B cell (primary cell): Measurements from ENCODE around the gene HIF3A. TPM values are rescaled to one million over a fixed set of nuclear protein-coding genes. Genes with fewer than 3 reads are reported as not detected.

Experiments
- ATAC-seq: fragments of 200-7000 bp; cut with Tn5 transposase; one replicate; pipeline ENCODE4 v1.10.0; 2021; ENCODE audit warnings: low read depth, mild to moderate bottlenecking, moderate number of reproducible peaks, moderate library complexity
- CTCF ChIA-PET: fragments of 350-600 bp; sonication (Branson Sonifier 250); formaldehyde crosslinking; loops from one replicate; lab custom pipeline; 2021; ENCODE audit warnings: antibody characterized with exemption, inconsistent platforms; lab: Charles Lee
- POLR2A ChIA-PET: fragments of 350-600 bp; sonication (Branson Sonifier 250); formaldehyde crosslinking; loops from one replicate; lab custom pipeline; 2021; ENCODE audit warnings: antibody characterized with exemption; lab: Charles Lee
- DNase-seq: peaks from one replicate; pipeline ENCODE4 v3.0.0; 2013
- H2AFZ ChIP-seq: 2 replicates; pipeline ENCODE4 v1.6.1; 2012; ENCODE audit warnings: mild to moderate bottlenecking, low read depth, low read length; ENCODE audit not compliant: insufficient read depth, poor library complexity, severe bottlenecking
- H3K27ac ChIP-seq, 2 donors: 1 replicate in 1 of 2; 2 replicates in 1 of 2; pipeline ENCODE4 v1.5.1; 2012 to 2013; ENCODE audit warnings: low read length in 2 of 2, mild to moderate bottlenecking in 2 of 2, moderate library complexity in 1 of 2
- H3K27me3 ChIP-seq, 4 experiments: fragments of 200-600 bp in 1 of 4; sonication (generic) in 1 of 4; replicated peaks in 1 of 4; 1 replicate in 2 of 4; 2 replicates in 2 of 4; pipeline versions ENCODE4 v1.6.1 to v1.7.0; 2013 to 2016; ENCODE audit warnings: low read length in 3 of 4, mild to moderate bottlenecking in 2 of 4, mixed read lengths in 1 of 4, moderate library complexity in 1 of 4; ENCODE audit not compliant: insufficient read depth in 4 of 4, control insufficient read depth in 3 of 4; ENCODE audit errors: control extremely low read depth in 1 of 4
- H3K36me3 ChIP-seq, 2 experiments: replicated peaks in 1 of 2; 1 replicate in 1 of 2; 2 replicates in 1 of 2; pipeline versions ENCODE4 v1.6.1 to v1.7.1; 2013; ENCODE audit warnings: low read length in 1 of 2; ENCODE audit not compliant: insufficient read depth in 2 of 2, control insufficient read depth in 1 of 2; ENCODE audit errors: control extremely low read depth in 1 of 2, extremely low read depth in 1 of 2
- H3K4me1 ChIP-seq, 2 donors: fragments of 200-600 bp in 1 of 2; sonication (generic) in 1 of 2; 1 replicate in 1 of 2; 2 replicates in 1 of 2; pipeline versions ENCODE4 v1.5.1 to v1.6.1; 2013 to 2017; ENCODE audit warnings: low read length in 2 of 2; ENCODE audit not compliant: control insufficient read depth in 2 of 2, insufficient read depth in 2 of 2
- H3K4me2 ChIP-seq: replicated peaks from 2 replicates; pipeline ENCODE3; 2012; ENCODE audit warnings: mild to moderate bottlenecking, low read depth, low read length; ENCODE audit not compliant: poor library complexity, severe bottlenecking
- H3K4me3 ChIP-seq, 5 experiments: fragments of 200-600 bp in 1 of 5; sonication (generic) in 1 of 5; 1 replicate in 3 of 5; 2 replicates in 2 of 5; pipeline versions ENCODE4 v1.5.1 to v1.7.0; 2011 to 2016; ENCODE audit warnings: low read length in 4 of 5, mild to moderate bottlenecking in 4 of 5, low read depth in 2 of 5, control low read depth in 1 of 5, moderate library complexity in 1 of 5; ENCODE audit not compliant: insufficient read depth in 1 of 5; ENCODE audit errors: control extremely low read depth in 1 of 5, extremely low read depth in 1 of 5
- H3K79me2 ChIP-seq: fragments of 200-600 bp; sonication (generic); one replicate; pipeline ENCODE4 v1.6.0; 2016; ENCODE audit warnings: low read length; ENCODE audit not compliant: control insufficient read depth, insufficient read depth
- H3K9ac ChIP-seq: fragments of 200-600 bp; sonication (generic); 2 replicates; pipeline ENCODE4 v1.6.1; 2017; ENCODE audit warnings: mild to moderate bottlenecking, low read length, moderate library complexity
- H3K9me3 ChIP-seq, 3 donors: one replicate each; pipeline versions ENCODE4 v1.6.1 to v1.7.1; 2013; ENCODE audit warnings: low read length in 2 of 3; ENCODE audit not compliant: control insufficient read depth in 2 of 3, insufficient read depth in 1 of 3; ENCODE audit errors: control extremely low read depth in 1 of 3
- H4K20me1 ChIP-seq: 2 replicates; pipeline ENCODE4 v1.6.0; 2012; ENCODE audit warnings: mild to moderate bottlenecking, low read length; ENCODE audit not compliant: insufficient read depth, control insufficient read depth, poor library complexity, severe bottlenecking
- H3K27ac Mint-ChIP-seq: one replicate; pipeline ENCODE4 v1.8.0; 2021; ENCODE audit warnings: mixed read lengths
- H3K27me3 Mint-ChIP-seq: one replicate; pipeline ENCODE4 v1.8.0; 2021; ENCODE audit warnings: mixed read lengths
- H3K4me1 Mint-ChIP-seq: one replicate; pipeline ENCODE4 v1.8.0; 2021; ENCODE audit warnings: mixed read lengths
- H3K4me3 Mint-ChIP-seq: one replicate; pipeline ENCODE4 v1.8.0; 2021; ENCODE audit warnings: mixed read lengths
- H3K9me3 Mint-ChIP-seq: one replicate; pipeline ENCODE4 v1.8.0; 2022; ENCODE audit warnings: mixed read lengths; ENCODE audit not compliant: insufficient read depth
- EZH2 ChIP-seq: IDR thresholded peaks from 2 replicates; pipeline ENCODE4 v1.6.1; 2012; ENCODE audit warnings: borderline replicate concordance, low read depth, mild to moderate bottlenecking, moderate library complexity, low read length; ENCODE audit not compliant: insufficient read depth, poor library complexity, severe bottlenecking
- WGBS: methylation state at CpG from one replicate; pipeline ENCODE4 v1.1.5; 2013; ENCODE audit warnings: missing lambda C conversion rate; ENCODE audit not compliant: insufficient coverage; 5-methylcytosine and 5-hydroxymethylcytosine counted together
- intact Hi-C: fragments of 100-400 bp; cut with micrococcal nuclease; formaldehyde crosslinking; loops from one replicate; pipeline ENCODE4 v1.10.0; 2022
- polyA plus RNA-seq: library from polyadenylated mRNA; depleted of rRNA; stranded (reverse); fragments of >200 nt; gene quantifications from 2 replicates; pipeline ENCODE4 v1.2.3, GENCODE V29; 2012
- total RNA-seq, 2 donors: library from RNA; stranded (reverse); fragments of 120-200 nt in 1 of 2; gene quantifications; 1 replicate in 1 of 2; 2 replicates in 1 of 2; pipeline versions ENCODE4 v1.2.3 to v1.2.4, GENCODE V29; 2013 to 2022
- TF ChIP-seq, protein P1 (sequence below): fragments of 200-600 bp; IDR thresholded peaks from one replicate; pipeline ENCODE4 v1.8.0; 2022; ENCODE audit warnings: antibody characterized with exemption, mild to moderate bottlenecking

The HIF3A gene
- total and polyA plus RNA-seq, 2 donors (not counting 1 experiment from before 2014, with no cell fraction given), result not detected

DNA sequence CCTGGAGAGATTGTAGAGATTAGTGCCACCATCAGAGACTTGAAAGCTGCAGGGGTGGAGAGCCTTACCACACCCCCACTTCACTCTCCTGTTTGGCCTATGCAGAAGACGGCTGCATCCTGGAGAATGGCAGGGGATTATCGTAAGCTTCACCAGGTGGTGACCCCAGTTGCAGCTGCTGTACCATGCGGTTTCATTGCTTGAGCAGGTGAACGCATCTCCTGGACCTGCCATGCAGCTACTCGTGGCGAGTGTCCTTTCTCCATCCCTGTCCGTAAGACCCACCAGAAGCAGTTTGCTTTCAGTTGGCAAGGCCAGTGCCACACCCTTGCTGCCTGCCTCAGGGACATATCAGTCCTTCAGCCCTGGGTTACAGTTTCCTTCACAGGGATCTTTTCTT, 71.3 kb downstream of the HIF3A start:
- H3K4me3 ChIP-seq, result no peak overlapping the region
- no peak overlapping the region for H3K9ac ChIP-seq
- peaks cover 4% of the 10 kb centered on the region for H3K4me1 Mint-ChIP-seq
- POLR2A ChIA-PET, result no interaction called here
- no peaks in the 10 kb centered on the region for H3K4me1 ChIP-seq
- no peak overlapping the region for H3K27ac ChIP-seq
- ATAC-seq (no peak), DNase-seq (no peak)
- CTCF ChIA-PET, result no interaction called here
- no peak overlapping the region for H2AFZ ChIP-seq
- no peak overlapping the region for H3K4me2 ChIP-seq
- H3K9me3 Mint-ChIP-seq, result no peaks in the 10 kb centered on the region
- WGBS, result 95% methylated on average over 7 of the region's 7 CpGs
- H3K27ac Mint-ChIP-seq, result no peak overlapping the region
- H3K4me3 Mint-ChIP-seq, result no peak overlapping the region
- H3K27me3 ChIP-seq, result no peaks in the 10 kb centered on the region
- H3K36me3 ChIP-seq, result peaks cover 0 to 37% of the 10 kb centered on the region in 2 experiments
- intact Hi-C loops, result no loop called here
- no peaks in the 10 kb centered on the region for H3K9me3 ChIP-seq
- peaks cover 80% of the 10 kb centered on the region for H3K79me2 ChIP-seq
- H3K27me3 Mint-ChIP-seq, result no peaks in the 10 kb centered on the region
- H4K20me1 ChIP-seq, result peaks cover 52% of the 10 kb centered on the region
- TF ChIP-seq, protein P1, sequence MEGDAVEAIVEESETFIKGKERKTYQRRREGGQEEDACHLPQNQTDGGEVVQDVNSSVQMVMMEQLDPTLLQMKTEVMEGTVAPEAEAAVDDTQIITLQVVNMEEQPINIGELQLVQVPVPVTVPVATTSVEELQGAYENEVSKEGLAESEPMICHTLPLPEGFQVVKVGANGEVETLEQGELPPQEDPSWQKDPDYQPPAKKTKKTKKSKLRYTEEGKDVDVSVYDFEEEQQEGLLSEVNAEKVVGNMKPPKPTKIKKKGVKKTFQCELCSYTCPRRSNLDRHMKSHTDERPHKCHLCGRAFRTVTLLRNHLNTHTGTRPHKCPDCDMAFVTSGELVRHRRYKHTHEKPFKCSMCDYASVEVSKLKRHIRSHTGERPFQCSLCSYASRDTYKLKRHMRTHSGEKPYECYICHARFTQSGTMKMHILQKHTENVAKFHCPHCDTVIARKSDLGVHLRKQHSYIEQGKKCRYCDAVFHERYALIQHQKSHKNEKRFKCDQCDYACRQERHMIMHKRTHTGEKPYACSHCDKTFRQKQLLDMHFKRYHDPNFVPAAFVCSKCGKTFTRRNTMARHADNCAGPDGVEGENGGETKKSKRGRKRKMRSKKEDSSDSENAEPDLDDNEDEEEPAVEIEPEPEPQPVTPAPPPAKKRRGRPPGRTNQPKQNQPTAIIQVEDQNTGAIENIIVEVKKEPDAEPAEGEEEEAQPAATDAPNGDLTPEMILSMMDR, result no peak
- TF ChIP-seq EZH2, result no peak

DNA sequence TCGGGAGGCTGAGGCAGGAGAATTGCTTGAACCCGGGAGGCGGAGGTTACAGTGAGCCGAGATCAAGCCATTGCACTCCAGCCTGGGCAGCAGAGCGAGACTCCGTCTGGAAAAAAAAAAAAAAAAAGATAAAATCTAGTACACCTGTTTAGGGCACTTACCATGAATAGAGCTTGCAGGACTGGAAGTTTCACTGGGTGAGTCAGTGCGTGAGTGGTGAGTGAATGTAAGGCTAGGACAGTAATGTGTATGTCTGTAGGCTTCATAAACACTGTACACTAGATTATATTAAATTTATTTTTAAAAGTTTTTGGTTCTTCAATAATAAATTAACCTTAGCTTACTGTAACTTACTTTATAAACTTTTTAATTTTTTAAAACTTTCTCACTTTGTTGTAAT, 73.0 kb downstream of the HIF3A start:
- H3K27ac ChIP-seq, result no peak overlapping the region
- no peak for TF ChIP-seq EZH2
- TF ChIP-seq, protein P1, result no peak
- ChIA-PET CTCF (interaction anchor here (1.1 kb wide), 1 partner anchor 142 kb away, joined by 4 read pairs; no protein-coding TSS in a partner anchor), POLR2A (no interaction called here)
- DNase-seq (no peak), ATAC-seq (no peak)
- H3K4me3 ChIP-seq, result no peak overlapping the region
- no peak overlapping the region for H3K4me2 ChIP-seq
- no peak overlapping the region for H3K27ac Mint-ChIP-seq
- intact Hi-C loops, result no loop called here
- H3K9ac ChIP-seq, result no peak overlapping the region
- H4K20me1 ChIP-seq, result peaks cover 59% of the 10 kb centered on the region
- WGBS, result no CpG with 5 or more reads among the region's 7 CpGs
- H3K9me3 Mint-ChIP-seq, result no peaks in the 10 kb centered on the region
- H2AFZ ChIP-seq, result no peak overlapping the region
- H3K27me3 Mint-ChIP-seq, result no peaks in the 10 kb centered on the region
- no peaks in the 10 kb centered on the region for H3K9me3 ChIP-seq
- peaks cover 4% of the 10 kb centered on the region for H3K4me1 Mint-ChIP-seq
- H3K27me3 ChIP-seq, result no peaks in the 10 kb centered on the region
- H3K4me3 Mint-ChIP-seq, result no peak overlapping the region
- peaks cover 72% of the 10 kb centered on the region for H3K79me2 ChIP-seq
- peaks cover 0 to 34% of the 10 kb centered on the region in 2 experiments for H3K36me3 ChIP-seq
- no peaks in the 10 kb centered on the region for H3K4me1 ChIP-seq
